Measurements from ENCODE around the gene PRR22.
"Not testable (repeated sequence)": the region's sequence is repeated elsewhere in the genome, so short reads cannot be mapped to it uniquely, and the experiment has no call there.

PRR22 gene

GRCh38 chr19:5789886-5790558, 5.5 kb upstream of the PRR22 start:
- FAIRE-seq: no peak

- no peak for FAIRE-seq
These were observed 4.8 kb upstream of the PRR22 start for GRCh38 chr19:5789351-5789761.

DNA sequence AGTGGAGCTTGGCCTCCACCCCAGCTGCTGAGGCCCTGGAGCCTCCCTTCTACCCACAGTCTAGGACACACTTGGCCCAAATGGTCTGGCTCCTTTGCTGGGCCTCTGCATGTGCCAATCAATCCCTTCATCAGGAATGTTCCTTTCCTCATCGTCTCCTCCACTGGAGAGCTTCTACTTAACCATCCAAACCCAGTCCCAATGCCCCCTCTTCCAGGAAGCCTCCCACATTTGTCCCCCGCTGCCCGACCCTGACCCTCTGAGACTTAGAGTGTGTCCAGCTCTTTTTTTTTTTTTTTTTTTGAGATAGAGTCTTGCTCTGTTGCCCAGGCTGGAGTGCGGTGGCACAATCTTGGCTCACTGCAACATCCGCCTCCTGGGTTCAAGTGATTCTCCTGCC, 3.9 kb upstream of the PRR22 start:
- no peak for FAIRE-seq

GRCh38 chr19:5787409-5788182, 3.0 kb upstream of the PRR22 start:
- FAIRE-seq: no peak

GRCh38 chr19:5786593-5787408, 2.3 kb upstream of the PRR22 start:
- no peak for FAIRE-seq

DNA sequence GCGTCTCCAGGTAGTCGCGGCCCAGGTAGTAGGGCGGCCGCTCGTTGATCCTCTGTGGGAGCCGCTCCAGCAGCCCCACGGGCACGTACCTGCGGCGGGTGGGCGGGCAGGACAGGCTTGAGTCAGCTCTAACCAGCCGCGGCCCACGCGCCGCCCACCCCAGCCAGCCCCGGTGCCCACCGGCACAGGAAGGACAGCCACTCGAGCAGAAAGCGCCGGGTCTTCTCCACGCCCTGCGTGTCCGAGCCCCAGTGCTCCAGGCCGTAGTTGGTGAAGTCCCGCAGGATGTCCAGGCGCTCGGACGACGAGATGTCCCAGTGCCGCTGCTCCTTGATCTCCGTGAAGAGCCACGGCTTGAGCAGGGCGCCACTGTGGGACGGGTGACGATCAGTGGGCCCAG, 877 bp upstream of the PRR22 start:
- FAIRE-seq: no peak

DNA sequence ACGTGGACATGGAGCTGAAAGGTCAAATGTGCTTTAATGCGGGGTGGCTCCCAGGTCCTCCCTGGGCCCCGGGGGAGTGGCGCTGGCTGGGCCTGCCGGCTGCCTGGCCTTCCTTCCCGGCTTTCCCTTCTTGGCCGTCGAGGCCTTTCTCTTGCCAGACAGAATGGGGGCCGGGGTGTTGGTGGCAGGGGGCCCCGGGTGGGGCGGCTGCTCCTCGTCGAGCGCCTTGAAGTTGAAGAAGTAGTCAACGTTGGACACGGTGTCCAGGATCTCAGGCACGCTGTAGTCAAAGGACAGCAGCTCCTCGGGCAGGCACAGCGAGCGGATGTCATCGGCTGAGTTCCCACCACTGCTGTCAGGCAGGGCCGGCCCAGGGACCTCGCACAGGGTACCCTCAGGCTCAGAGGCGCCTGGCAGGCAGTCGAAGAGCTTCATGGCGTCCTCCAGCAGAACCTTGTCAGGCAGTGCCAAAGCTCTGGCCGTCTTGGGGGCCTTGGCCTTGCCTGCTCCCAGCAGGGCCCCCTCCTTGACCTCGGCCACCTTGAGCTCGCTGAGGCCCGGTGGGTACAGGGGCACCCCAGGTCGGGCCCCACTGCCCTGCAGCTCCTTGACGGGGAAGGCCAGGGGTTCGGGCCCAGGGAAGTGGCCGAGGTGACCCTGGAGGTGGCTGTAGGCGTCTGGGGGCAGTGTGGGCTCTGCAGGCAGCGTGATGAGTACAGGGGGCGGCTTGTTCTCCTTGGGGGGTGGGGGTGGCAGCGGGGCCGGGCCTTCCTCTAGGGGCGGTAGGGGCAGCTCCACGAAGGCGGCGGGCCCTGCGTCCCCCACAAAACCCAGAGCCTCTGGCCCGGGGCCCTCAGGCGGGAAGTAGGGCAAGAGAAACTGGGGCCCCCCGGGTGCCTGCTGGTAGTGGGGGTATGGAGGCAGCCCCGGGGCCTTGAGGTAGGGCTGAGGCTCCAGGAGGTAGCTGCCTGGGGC, 1.3 kb downstream of the PRR22 start:
- FAIRE-seq: no peak

GRCh38 chr19:5782322-5782721, 2.2 kb downstream of the PRR22 start:
- no peak for FAIRE-seq

- not testable (repeated sequence) for FAIRE-seq
These were observed 3.6 kb downstream of the PRR22 start for GRCh38 chr19:5780916-5781315.

DNA sequence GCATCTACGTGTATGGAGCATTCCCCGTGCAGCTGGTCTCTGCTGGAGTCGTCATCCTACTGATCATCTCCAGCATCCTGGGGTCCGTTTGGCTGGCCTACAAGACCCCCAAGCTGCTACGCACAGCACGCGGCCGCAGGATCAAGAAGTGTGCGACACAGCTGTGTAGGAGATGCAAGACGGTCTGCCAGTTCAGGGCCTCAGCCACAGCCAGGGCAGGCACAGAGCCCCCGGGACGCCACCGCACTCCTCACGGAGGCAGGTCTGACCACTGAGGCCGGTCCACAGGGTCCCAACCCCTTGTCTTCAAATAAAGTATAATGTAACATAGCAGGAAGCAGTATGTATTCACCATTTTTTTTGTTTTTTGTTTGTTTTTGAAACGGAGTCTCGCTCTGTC, 6.1 kb downstream of the PRR22 start:
- no peak for FAIRE-seq

GRCh38 chr19:5775668-5776309, 8.8 kb downstream of the PRR22 start:
- no peak for FAIRE-seq

- no peak for FAIRE-seq
These were observed 9.6 kb downstream of the PRR22 start for GRCh38 chr19:5774921-5775320.

DNA sequence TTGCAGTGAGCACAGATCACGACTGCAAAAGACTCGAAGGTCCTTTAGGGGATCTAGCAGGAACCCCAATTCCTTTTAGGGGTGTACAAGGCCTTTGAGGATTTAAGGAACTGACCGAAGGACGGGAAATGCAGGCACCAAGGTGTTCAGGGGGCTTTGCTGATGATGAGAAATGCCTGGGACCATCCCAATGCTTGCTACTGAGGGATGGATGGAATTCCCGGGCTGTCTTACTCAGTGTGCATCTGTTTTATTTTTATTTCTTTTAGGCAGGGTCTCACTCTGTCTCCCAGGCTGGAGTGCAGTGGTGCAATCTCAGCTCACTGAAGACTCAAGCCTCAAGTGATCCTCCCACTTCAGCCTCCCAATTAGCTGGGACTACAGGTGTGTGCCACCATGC, 11.3 kb downstream of the PRR22 start:
- no peak for FAIRE-seq

GRCh38 chr19:5772416-5772815, 12.1 kb downstream of the PRR22 start:
- no peak for FAIRE-seq

DNA sequence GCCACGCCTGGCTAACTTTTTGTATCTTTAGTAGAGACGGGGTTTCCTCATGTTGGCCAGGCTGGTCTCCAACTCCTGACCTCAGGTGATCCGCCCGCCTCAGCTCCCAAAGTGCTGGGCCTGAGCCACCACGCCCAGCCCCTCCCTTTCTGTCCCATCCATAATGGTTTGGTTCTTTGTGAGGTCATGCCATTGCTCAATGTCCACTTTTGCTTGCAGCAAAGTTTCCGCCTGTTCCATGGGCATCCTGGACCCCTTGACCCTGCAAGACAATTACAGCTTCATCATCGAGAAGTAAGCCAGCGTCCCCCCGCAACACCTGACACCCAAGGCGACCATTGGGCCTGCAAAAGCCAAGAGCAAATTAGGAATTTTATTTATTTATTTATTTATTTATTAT, 16.6 kb downstream of the PRR22 start:
- FAIRE-seq: no peak

DNA sequence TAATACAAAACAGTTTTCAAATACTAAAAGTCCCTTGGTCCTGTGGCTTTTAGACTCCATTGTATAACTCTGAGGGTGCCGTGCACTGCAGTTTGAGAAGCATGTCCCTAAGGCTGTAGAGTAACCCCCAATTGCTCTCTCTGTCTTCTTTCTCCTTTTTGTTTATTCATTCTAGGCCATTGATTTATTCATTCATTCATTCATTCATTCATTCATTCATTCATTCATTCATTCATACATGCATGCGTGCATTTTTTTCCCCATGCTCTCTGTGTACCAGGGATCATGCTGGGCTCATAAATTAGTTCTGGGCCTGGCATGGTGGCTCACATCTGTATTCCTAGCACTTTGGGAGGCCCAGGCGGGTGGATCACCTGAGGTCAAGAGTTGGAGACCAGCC, 19.3 kb downstream of the PRR22 start:
- FAIRE-seq: no peak

DNA sequence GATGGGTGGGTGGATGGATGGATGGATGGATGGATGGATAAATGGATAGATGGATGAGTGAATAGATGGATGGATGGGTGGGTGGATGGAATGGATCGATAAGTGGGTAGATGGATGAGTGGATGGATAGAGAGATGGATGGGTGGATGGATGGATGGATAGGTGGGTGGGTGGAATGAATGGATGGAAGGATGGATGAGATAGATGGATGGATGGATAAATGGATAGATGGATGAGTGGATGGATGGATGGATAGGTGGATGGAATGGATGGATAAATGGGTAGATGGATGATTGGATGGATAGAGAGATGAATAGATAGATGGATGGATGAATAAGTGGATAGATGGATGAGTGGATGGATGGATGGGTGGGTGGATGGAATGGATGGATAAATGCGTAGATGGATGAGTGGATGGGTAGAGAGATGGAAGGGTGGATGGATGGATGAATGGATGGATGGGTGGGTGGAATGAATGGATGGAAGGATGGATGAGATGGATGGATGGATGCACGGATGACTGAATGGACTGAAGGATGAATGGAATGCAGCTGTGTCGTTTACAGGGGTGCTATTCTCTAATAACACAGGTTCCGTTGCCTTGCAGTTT, 21.8 kb downstream of the PRR22 start:
- no peak for FAIRE-seq

DNA sequence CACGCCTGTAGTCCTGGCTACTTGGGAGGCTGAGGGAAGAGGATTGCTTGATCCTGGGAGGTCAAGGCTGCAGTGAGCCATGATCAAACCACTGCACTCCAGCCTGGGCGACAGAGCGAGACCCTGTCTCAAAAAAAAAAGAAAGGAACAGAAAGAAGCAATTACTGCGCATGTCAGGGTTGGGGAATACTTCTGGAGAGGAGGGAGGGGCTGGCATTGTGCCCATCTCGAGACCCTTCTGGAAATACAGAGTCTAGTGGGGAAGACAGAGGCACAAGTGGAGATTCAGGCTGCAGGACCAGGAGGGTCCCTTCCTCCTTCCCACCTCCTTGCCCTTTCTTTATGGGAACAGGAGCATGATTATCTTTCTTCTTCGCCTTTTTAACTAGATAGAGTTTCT, 30.8 kb downstream of the PRR22 start:
- no peak for FAIRE-seq

DNA sequence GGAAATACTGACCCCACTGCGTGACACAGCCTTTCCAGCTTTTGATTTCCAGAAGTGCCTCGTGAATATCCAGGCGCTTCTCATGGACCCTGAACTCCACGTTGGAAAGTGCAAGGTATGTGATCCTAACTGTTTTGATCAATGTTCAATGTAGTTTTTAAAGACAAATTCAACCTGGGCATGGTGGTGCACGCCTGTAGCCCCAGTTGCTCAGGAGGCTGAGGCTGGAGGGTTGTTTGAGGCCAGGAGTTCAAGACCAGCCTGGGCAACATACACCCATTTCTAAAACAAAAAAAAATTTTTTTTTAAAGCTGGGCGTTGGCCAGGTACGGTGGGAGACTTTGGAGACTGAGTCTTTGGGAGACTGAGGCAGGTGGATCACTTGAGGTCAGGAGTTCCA, 32.8 kb downstream of the PRR22 start:
- no peak for FAIRE-seq

DNA sequence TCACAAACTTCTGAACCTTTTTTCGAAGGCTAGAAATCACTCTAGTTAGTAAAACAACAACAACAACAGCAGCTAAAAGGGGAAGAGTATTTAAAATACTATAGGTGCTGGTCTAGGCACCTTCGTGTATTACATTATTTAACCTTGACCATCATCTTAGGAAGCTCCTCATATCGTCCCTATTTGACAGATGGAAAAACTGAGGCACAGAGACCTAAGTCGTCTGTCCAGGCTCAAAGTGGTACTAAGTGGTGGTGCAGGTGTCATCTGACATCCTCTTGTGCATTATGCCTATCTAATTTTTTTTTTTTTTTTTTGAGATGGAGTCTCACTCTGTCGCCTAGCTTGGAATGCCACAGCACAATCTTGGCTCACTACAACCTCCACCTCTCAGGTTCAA, 35.0 kb downstream of the PRR22 start:
- FAIRE-seq: no peak

DNA sequence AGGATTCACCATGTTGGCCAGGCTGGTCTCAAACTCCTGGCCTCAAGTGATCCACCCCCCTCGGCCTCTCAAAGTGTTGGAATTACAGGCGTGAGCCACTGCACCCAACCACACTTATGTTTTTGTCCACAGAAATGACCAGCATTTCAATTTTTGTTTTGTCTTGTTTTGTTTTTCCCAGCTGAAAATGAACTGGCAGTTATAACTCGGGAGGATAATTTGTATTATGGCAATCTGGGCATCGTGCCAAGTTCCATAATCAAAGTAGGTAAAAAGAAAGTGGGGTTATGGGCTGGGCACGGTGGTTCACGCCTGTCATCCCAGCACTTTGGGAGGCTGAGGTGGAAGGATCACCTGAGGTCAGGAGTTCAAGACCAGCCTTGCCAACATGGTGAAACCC, 35.6 kb downstream of the PRR22 start:
- FAIRE-seq: not testable (repeated sequence)

DNA sequence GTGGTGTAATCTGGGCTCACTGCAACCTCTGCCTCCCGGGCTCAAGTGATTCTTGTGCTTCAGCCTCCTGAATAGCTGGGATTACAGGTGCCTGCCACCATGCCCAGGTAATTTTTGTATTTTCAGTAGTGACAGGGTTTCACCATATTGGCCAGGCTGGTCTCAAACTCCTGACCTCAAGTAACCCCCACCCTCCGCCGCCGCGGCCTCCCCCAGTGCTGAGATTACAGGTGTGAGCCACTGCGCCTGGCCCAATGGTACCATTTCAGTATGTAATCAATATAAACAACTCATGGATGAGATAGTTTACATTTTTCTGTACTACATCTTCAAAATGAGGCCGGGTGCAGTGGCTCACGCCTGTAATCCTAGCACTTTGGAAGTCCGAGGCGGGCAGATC, 39.5 kb downstream of the PRR22 start:
- not testable (repeated sequence) for FAIRE-seq

All from TTC549 (cell line).